K562 (cell line): ENCODE data around the gene MAML3. TPM values are rescaled to one million over a fixed set of nuclear protein-coding genes. Genes with fewer than 3 reads are reported as not detected.
A peak's percentile ranks its signal among the peaks of the same experiment; 100 is the strongest.

Experiments
- ADNP ChIP-seq: fragments of 200-800 bp; sonication (Bioruptor generic); IDR thresholded peaks from 2 replicates; pipeline ENCODE4 v1.6.1; 2016; ENCODE audit warnings: missing genetic modification characterization, missing compliant biosample characterization
- CBFA2T2 ChIP-seq: fragments of 450-650 bp; conservative IDR thresholded peaks from 2 replicates; pipeline ENCODE4 v1.6.1; 2017; ENCODE audit warnings: mild to moderate bottlenecking
- CC2D1A ChIP-seq: fragments of 450-650 bp; IDR thresholded peaks from 2 replicates; pipeline ENCODE4 v1.6.1; 2017; ENCODE audit warnings: mild to moderate bottlenecking
- CREB3L1 ChIP-seq: fragments of 450-650 bp; IDR thresholded peaks from 2 replicates; pipeline ENCODE4 v1.6.1; 2014; ENCODE audit warnings: low read depth, mild to moderate bottlenecking, moderate library complexity, borderline replicate concordance
- DPF2 ChIP-seq: fragments of 450-650 bp; IDR thresholded peaks from 2 replicates; pipeline ENCODE4 v1.6.1; 2016
- E4F1 ChIP-seq: fragments of 250-450 bp; sonication (Bioruptor Pico); IDR thresholded peaks from 2 replicates; pipeline ENCODE4 v1.5.0; 2021; ENCODE audit warnings: mild to moderate bottlenecking, borderline replicate concordance
- EWSR1 ChIP-seq: fragments of 450-650 bp; IDR thresholded peaks from 2 replicates; pipeline ENCODE4 v1.6.1; 2018; ENCODE audit warnings: borderline replicate concordance, mild to moderate bottlenecking, low read depth, moderate library complexity; ENCODE audit not compliant: partially characterized antibody
- FOXM1 ChIP-seq, 2 experiments: fragments of 450-650 bp in 1 of 2; sonication (generic) in 1 of 2; formaldehyde crosslinking in 1 of 2; IDR thresholded peaks; 2 replicates each; pipeline versions ENCODE4 v1.6.1 to v1.9.0; 2017 to 2022; ENCODE audit warnings: low read depth in 2 of 2, mild to moderate bottlenecking in 2 of 2, missing genetic modification reagents in 1 of 2, moderate library complexity in 1 of 2
- HEY1 ChIP-seq: fragments of 250-450 bp; sonication (Bioruptor Pico); IDR thresholded peaks from 2 replicates; pipeline ENCODE4 v1.5.0; 2020; ENCODE audit warnings: mild to moderate bottlenecking, moderate library complexity, borderline replicate concordance
- JUN ChIP-seq, 2 experiments: sonication (generic) in 1 of 2; formaldehyde crosslinking in 1 of 2; IDR thresholded peaks; 2 replicates each; pipeline versions ENCODE4 v1.6.1 to v1.8.0; 2012 to 2022; ENCODE audit warnings: borderline replicate concordance in 2 of 2, mild to moderate bottlenecking in 2 of 2, improper control_type of control experiment in 1 of 2, low read depth in 1 of 2, low read length in 1 of 2, missing genetic modification reagents in 1 of 2
- NKRF ChIP-seq: fragments of 450-650 bp; IDR thresholded peaks from 2 replicates; pipeline ENCODE4 v1.6.1; 2016; ENCODE audit warnings: borderline replicate concordance
- NUFIP1 ChIP-seq: fragments of 450-650 bp; IDR thresholded peaks from 2 replicates; pipeline ENCODE4 v1.6.1; 2018; ENCODE audit not compliant: partially characterized antibody
- PHF8 ChIP-seq: fragments of 200-600 bp; sonication (generic); IDR thresholded peaks from 2 replicates; pipeline ENCODE4 v1.6.1; 2012; ENCODE audit warnings: mixed run types, mild to moderate bottlenecking, inconsistent platforms, low read length, moderate library complexity, borderline replicate concordance
- PRMT5 ChIP-seq: sonication (generic); formaldehyde crosslinking; IDR thresholded peaks from 2 replicates; pipeline ENCODE4 v1.5.0; 2020; ENCODE audit warnings: missing genetic modification reagents
- RFX7 ChIP-seq: fragments of 250-450 bp; sonication (Bioruptor Pico); IDR thresholded peaks from 2 replicates; pipeline ENCODE4 v1.5.1; 2021; ENCODE audit warnings: mild to moderate bottlenecking
- SIX5 ChIP-seq, 2 experiments: IDR thresholded peaks; 2 replicates each; pipeline ENCODE4 v1.6.1; 2011; ENCODE audit warnings: low read length in 2 of 2, borderline replicate concordance in 1 of 2, low read depth in 1 of 2, mild to moderate bottlenecking in 1 of 2, moderate library complexity in 1 of 2; ENCODE audit not compliant: insufficient read depth in 1 of 2
- SMAD3 ChIP-seq: fragments of 450-650 bp; formaldehyde crosslinking; conservative IDR thresholded peaks from 2 replicates; pipeline ENCODE4 v1.4.0; 2020; ENCODE audit warnings: mild to moderate bottlenecking
- SMARCA4 ChIP-seq: fragments of 450-650 bp; IDR thresholded peaks from 2 replicates; pipeline ENCODE4 v1.6.1; 2016
- SMARCC2 ChIP-seq: fragments of 450-650 bp; IDR thresholded peaks from 2 replicates; pipeline ENCODE4 v1.6.1; 2017; ENCODE audit warnings: antibody characterized with exemption, moderate library complexity, mild to moderate bottlenecking, low read depth
- TAL1 ChIP-seq: fragments of 450-650 bp; IDR thresholded peaks from 2 replicates; pipeline ENCODE4 v1.6.1; 2016; ENCODE audit warnings: mild to moderate bottlenecking
- ZBTB49 ChIP-seq: sonication (generic); formaldehyde crosslinking; IDR thresholded peaks from 2 replicates; pipeline ENCODE4 v1.8.0; 2022; ENCODE audit warnings: missing genetic modification reagents, mild to moderate bottlenecking, borderline replicate concordance
- polyA plus RNA-seq, 8 experiments: library from polyadenylated mRNA; depleted of rRNA in 4 of 8; stranded (reverse) in 5 of 8; unstranded in 3 of 8; fragments of >200 nt; fragmentation: Nextera tagmentation in 2 of 8; fragmentation: Illumina TruSeq in 1 of 8; extraction: Ambion mirVana in 2 of 8; extraction: Trizol in 1 of 8; gene quantifications; 2 replicates each; pipeline versions ENCODE4 v1.2.1 to v1.2.3, GENCODE V29; 2011 to 2014; ENCODE audit warnings: inconsistent platforms in 1 of 8, missing spikeins in 1 of 8
- total RNA-seq, 7 experiments: library from RNA; depleted of rRNA in 6 of 7; stranded (reverse); fragments of >200 nt in 6 of 7; fragmentation: Illumina TruSeq in 2 of 7; extraction: Trizol in 2 of 7; gene quantifications; 2 replicates each; pipeline versions ENCODE4 v1.2.1 to v1.2.3, GENCODE V29; 2011 to 2021; ENCODE audit warnings: low replicate concordance in 1 of 7

The MAML3 gene
- total and polyA plus RNA-seq, 9 of the 15 experiments (the other 6 are each of a cell fraction or from before 2014, with no cell fraction given) = 0.01 to 0.55 (median 0.25) TPM

- TF ChIP-seq CBFA2T2 (peak; percentile 82), FOXM1 (IDR thresholded peaks at IDR 0.05; ENCODE audit: low read depth) (peak; percentile 52), FOXM1 (CRISPR knock-in tag; IDR thresholded peaks at IDR 0.05; ENCODE audit: low read depth) (no peak), PRMT5 (CRISPR knock-in tag) (no peak), NUFIP1 (no peak), TAL1 (peak; percentile 81), HEY1 (no peak), PHF8 (no peak), ZBTB49 (CRISPR knock-in tag) (no peak), CREB3L1 (no peak), DPF2 (peak; percentile 64), NKRF (no peak), SMARCC2 (no peak), ADNP (no peak), SMARCA4 (0 out of 2 replicates have a peak, but pooled peaks have one; percentile 33), E4F1 (CRISPR knock-in tag) (no peak), SIX5 (IDR thresholded peaks at IDR 0.05; ENCODE audit: borderline replicate concordance in 1 of 2, insufficient read depth in 1 of 2, low read depth in 1 of 2, low read length in 2 of 2) (no peak), RFX7 (CRISPR knock-in tag) (no peak), JUN (IDR thresholded peaks at IDR 0.05; ENCODE audit: borderline replicate concordance, low read depth, low read length) (no peak), JUN (CRISPR knock-in tag; IDR thresholded peaks at IDR 0.05; ENCODE audit: borderline replicate concordance) (no peak), SMAD3 (CRISPR knock-in tag) (no peak), CC2D1A (peak; percentile 30; the same call in 1 of the 2 replicates), EWSR1 (no peak)
These were observed 467.9 kb downstream of the MAML3 start (continued) for GRCh38 chr4:139686130-139686529.
